IgD-negative memory B cell (primary cell): ENCODE measurements around the gene CCDC181. TPM values are rescaled to one million over a fixed set of nuclear protein-coding genes. Genes with fewer than 3 reads are reported as not detected.
"Not testable (repeated sequence)": the region's sequence is repeated elsewhere in the genome, so short reads cannot be mapped to it uniquely, and the experiment has no call there.

Source experiments
- H3K27ac Mint-ChIP-seq, 3 donors: one replicate each; pipeline ENCODE4 v1.8.0; 2020 to 2022; ENCODE audit warnings: mild to moderate bottlenecking in 3 of 3, mixed read lengths in 3 of 3, moderate library complexity in 1 of 3
- H3K27me3 Mint-ChIP-seq: one replicate; pipeline ENCODE4 v1.8.0; 2021; ENCODE audit warnings: mixed read lengths
- H3K36me3 Mint-ChIP-seq: one replicate; pipeline ENCODE4 v1.8.0; 2020; ENCODE audit warnings: mild to moderate bottlenecking, mixed read lengths
- H3K4me1 Mint-ChIP-seq, 3 donors: one replicate each; pipeline ENCODE4 v1.8.0; 2020 to 2022; ENCODE audit warnings: mixed read lengths in 3 of 3, mild to moderate bottlenecking in 1 of 3
- H3K4me3 Mint-ChIP-seq, 4 donors: one replicate each; pipeline ENCODE4 v1.8.0; 2020 to 2022; ENCODE audit warnings: mild to moderate bottlenecking in 4 of 4, mixed read lengths in 4 of 4, moderate library complexity in 3 of 4
- H3K9me3 Mint-ChIP-seq, 3 donors: one replicate each; pipeline ENCODE4 v1.8.0; 2020 to 2021; ENCODE audit warnings: mixed read lengths in 3 of 3, mild to moderate bottlenecking in 1 of 3
- polyA plus RNA-seq: library from polyadenylated mRNA; unstranded; fragments of 300-500 nt; fragmentation: Illumina TruSeq; gene quantifications from one replicate; pipeline ENCODE4 v1.2.3, GENCODE V29; 2021

The CCDC181 gene
- polyA plus RNA-seq, 1 donor from 2014 or later: not detected

DNA sequence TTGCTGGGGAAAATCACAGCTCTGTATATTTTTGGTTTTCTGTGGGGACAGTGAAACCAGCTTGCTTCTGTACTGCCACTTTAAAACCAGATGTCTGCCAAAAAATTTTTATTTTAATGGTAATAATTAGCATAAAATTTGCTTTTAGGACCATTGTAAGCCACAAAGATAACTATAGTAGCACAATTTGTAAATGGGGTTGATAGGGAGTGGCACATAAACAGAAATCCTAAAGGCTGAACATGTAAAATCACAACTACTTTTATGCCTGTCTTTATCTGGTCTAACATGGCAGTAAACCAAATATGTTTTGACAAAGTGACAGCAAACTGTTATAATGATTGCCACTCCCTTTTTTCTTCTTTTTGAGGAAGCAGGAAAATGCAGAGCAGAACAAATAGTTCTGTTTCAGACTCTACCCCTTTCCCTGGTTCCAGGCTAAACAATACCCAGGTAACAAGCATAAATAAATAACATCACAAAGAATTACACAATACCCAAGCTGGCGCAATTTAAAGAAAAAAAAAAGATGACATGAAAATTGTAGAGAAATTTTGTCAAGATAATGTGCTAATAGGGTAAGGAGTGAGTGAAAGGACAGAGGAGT lies 24.0 kb upstream of the CCDC181 start:
- H3K36me3 Mint-ChIP-seq: no peaks in the 10 kb centered on the region
- H3K27me3 Mint-ChIP-seq: peaks cover 8% of the 10 kb centered on the region
- peaks cover 0 to 5% (median 5%) of the 10 kb centered on the region in 3 donors for H3K9me3 Mint-ChIP-seq
- no peak overlapping the region for H3K4me3 Mint-ChIP-seq
- no peaks in the 10 kb centered on the region for H3K4me1 Mint-ChIP-seq
- H3K27ac Mint-ChIP-seq: no peak overlapping the region

DNA sequence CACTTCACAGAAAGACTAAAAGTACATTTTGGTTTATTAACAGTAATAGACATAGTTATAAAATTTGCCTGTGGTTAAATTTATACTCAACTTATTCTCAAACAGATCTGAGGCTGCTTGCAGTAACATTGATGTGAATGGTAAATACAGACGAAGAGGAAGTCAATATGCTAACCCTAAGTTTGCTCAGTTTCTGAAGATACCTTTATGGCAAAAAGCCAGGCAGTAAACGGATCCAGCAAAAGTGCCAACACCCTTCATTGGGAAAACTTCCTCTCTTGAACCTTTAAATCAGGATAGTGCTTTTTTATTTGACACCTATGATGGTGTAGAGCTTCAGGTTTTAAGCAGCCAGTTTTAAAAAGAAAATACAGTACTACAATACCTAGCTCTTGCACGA lies 16.6 kb upstream of the CCDC181 start:
- H3K4me3 Mint-ChIP-seq: no peak overlapping the region
- H3K4me1 Mint-ChIP-seq: peaks cover 0 to 2% (median 0%) of the 10 kb centered on the region in 3 donors
- no peaks in the 10 kb centered on the region for H3K36me3 Mint-ChIP-seq
- peaks cover 9% of the 10 kb centered on the region for H3K27me3 Mint-ChIP-seq
- H3K27ac Mint-ChIP-seq: no peak overlapping the region
- H3K9me3 Mint-ChIP-seq: peaks cover 0 to 5% (median under 1%) of the 10 kb centered on the region in 3 donors

DNA sequence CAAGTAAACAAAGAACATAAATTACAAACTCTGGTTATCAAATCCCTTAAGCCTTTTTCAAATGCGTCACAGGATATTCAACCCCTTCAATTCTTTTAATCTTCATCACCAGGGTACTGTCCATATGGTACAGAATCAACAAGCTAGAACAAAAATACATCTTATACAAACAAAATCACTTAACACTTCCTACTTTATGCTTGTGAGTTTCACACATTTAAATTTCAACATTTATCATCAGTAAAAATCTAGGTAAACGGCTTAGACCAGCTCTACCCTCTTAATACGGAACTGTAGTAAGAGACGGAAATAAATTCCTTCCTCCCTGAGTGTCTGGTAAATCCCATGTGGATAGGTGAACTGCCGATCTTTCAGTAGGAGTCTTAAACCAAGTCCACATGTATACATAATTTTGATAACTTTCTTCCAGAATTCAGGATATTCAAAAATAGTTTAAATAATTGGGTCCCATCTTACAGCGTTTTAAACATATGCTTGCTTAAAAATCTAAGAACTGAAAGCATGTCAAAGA lies 1.0 kb downstream of the CCDC181 start:
- H3K36me3 Mint-ChIP-seq: no peaks in the 10 kb centered on the region
- H3K9me3 Mint-ChIP-seq: peaks cover 0 to 11% (median 0%) of the 10 kb centered on the region in 3 donors
- peaks cover 0 to 6% (median 5%) of the 10 kb centered on the region in 3 donors for H3K4me1 Mint-ChIP-seq
- no peak overlapping the region for H3K4me3 Mint-ChIP-seq
- H3K27ac Mint-ChIP-seq: no peak overlapping the region
- H3K27me3 Mint-ChIP-seq: peaks cover 47% of the 10 kb centered on the region

DNA sequence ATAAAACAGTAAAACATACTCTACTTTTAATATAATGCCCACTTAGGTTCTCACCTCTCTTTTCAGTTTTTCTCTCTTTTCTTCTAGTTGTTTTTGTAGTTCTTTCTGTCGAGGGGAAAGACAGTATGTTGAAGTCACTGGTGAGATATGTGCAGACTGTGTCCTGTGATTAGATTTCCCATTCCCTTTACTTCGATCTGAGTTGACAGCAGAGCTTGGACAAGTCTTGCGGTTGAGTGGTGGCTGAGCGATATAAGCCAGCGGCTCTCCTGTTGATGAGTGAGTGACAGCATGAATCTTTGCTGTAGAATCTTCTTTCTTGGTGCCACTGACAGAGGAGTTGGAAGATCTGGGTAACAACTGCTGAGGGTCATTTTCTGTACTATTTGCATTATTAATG lies 6.0 kb downstream of the CCDC181 start:
- Mint-ChIP-seq H3K4me3 (no peak overlapping the region), H3K27ac (no peak overlapping the region), H3K9me3 (no peaks in the 10 kb centered on the region), H3K36me3 (no peaks in the 10 kb centered on the region), H3K27me3 (peaks cover 21% of the 10 kb centered on the region), H3K4me1 (no peaks in the 10 kb centered on the region)

DNA sequence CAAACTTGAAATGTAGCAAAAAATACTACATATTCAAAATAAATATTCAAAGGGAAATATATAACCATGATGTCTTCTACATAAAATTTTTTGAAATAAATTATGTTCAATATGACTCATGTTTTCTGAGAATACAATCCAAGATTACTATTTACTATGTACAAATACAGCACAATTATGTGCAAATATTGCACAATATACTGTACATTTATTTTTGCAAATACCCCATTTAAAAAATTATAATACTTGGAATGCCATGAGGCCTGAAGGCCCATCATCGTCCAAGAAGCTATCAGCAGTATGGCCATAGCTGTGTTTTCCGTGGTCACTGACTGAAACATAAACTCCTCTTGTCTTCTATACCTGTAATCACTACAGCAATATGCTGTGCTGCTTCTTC lies 12.3 kb downstream of the CCDC181 start:
- Mint-ChIP-seq H3K27ac (no peak overlapping the region), H3K4me3 (no peak overlapping the region), H3K27me3 (peaks cover 2% of the 10 kb centered on the region), H3K36me3 (no peaks in the 10 kb centered on the region), H3K9me3 (peaks cover 2 to 18% (median 5%) of the 10 kb centered on the region in 3 donors), H3K4me1 (no peaks in the 10 kb centered on the region)

DNA sequence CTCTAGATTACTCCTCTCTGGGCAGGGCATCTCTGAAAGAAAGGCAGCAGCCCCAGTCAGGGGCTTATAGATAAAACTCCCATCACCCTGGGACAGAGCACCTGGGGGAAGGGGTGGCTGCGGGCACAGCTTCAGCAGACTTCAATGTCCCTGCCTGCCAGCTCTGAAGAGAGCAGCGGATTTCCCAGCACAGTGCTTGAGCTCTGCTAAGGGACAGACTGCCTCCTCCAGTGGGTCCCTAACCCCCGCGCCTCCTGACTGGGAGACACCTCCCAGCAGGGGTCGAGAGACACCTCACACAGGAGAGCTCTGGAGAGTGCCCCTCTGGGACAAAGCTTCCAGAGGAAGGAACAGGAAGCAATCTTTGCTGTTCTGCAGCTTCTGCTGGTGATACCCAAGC lies 18.9 kb downstream of the CCDC181 start:
- not testable (repeated sequence) for H3K4me3 Mint-ChIP-seq, H3K27me3 Mint-ChIP-seq, H3K27ac Mint-ChIP-seq, H3K4me1 Mint-ChIP-seq, H3K36me3 Mint-ChIP-seq
- peaks cover 7 to 42% (median 14%) of the 10 kb centered on the region in 3 donors for H3K9me3 Mint-ChIP-seq

DNA sequence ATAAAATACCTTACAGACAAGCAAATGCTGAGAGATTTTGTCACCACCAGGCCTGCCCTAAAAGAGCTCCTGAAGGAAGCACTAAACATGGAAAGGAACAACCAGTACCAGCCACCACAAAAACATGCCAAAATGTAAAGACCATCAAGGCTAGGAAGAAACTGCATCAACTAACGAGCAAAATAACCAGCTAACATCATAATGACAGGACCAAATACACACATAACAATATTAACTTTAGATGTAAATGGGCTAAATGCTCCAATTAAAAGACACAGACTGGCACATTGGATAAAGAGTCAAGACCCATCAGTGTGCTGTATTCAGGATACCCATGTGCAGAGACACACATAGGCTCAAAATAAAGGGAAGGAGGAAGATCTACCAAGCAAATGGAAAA lies 24.7 kb downstream of the CCDC181 start:
- not testable (repeated sequence) for H3K4me3 Mint-ChIP-seq, H3K36me3 Mint-ChIP-seq, H3K27me3 Mint-ChIP-seq, H3K27ac Mint-ChIP-seq, H3K4me1 Mint-ChIP-seq
- peaks cover 7 to 41% (median 17%) of the 10 kb centered on the region in 3 donors for H3K9me3 Mint-ChIP-seq

DNA sequence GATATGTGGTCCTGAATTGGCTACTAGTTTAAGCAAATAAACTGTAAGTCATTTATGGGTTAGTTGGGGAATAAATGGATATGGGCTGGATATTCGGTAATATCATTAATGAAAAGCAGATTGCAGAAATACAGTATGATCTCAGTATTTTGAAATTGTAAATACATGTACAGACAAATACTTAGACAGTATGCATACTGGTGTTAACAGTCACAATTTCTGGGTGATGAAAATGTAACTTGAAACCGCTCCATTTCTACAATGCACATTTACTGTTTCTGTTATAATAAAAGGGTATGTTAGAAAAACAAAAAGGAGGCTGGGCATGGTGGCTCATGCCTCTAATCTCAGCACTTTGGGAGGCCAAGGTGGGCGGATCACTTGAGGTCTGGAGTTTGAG lies 31.3 kb downstream of the CCDC181 start:
- Mint-ChIP-seq H3K4me3 (no peak overlapping the region), H3K4me1 (no peaks in the 10 kb centered on the region), H3K9me3 (peaks cover 0 to 10% (median 3%) of the 10 kb centered on the region in 3 donors), H3K27me3 (peaks cover 2% of the 10 kb centered on the region), H3K27ac (no peak overlapping the region), H3K36me3 (peaks cover 25% of the 10 kb centered on the region)

DNA sequence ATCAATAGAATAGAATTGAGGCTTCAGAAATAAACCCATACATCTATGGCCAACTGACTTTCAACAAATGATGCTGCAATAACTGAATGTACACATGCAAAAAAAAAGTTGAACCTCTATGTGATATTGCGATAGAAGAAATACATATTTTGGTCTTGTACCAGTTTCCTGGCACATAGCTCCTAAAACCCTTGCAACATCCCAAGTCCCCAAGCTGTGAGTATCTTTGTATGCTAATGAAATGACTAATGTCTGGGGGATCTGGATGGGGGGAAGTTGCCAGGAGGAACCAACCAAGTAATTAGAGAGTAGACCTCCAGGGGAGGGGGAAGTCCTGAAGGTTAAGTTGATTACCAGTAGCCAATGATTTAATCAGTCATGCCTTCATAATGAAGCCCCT lies 34.9 kb downstream of the CCDC181 start:
- no peak overlapping the region for H3K27ac Mint-ChIP-seq
- H3K4me1 Mint-ChIP-seq: no peaks in the 10 kb centered on the region

DNA sequence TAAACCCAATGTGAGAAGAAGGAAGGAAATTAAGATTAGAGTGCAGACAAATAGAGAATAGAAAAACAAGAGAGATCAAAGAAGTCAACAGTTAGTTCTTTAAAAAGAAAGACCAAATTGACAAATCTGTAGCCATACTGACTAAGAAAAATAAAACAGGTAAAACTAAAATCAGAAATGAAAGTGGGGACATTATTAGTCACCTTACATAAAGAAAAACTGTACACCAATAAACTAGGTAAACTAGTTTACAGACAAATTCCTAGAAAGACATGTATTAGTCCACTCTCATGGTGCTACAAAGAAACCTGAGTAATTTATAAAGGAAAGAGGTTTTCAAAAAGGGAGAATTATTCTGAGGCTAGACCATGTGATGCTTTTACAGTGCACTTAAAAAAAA lies 37.0 kb downstream of the CCDC181 start:
- Mint-ChIP-seq H3K27me3 (no peaks in the 10 kb centered on the region), H3K27ac (no peak overlapping the region), H3K9me3 (no peaks in the 10 kb centered on the region), H3K36me3 (peaks cover 26% of the 10 kb centered on the region), H3K4me1 (no peaks in the 10 kb centered on the region), H3K4me3 (no peak overlapping the region)

More for the DNA sequence above, 34.9 kb downstream of the CCDC181 start:
- H3K36me3 Mint-ChIP-seq: peaks cover 37% of the 10 kb centered on the region
- H3K4me3 Mint-ChIP-seq: no peak overlapping the region
- H3K9me3 Mint-ChIP-seq: no peaks in the 10 kb centered on the region
- no peaks in the 10 kb centered on the region for H3K27me3 Mint-ChIP-seq

DNA sequence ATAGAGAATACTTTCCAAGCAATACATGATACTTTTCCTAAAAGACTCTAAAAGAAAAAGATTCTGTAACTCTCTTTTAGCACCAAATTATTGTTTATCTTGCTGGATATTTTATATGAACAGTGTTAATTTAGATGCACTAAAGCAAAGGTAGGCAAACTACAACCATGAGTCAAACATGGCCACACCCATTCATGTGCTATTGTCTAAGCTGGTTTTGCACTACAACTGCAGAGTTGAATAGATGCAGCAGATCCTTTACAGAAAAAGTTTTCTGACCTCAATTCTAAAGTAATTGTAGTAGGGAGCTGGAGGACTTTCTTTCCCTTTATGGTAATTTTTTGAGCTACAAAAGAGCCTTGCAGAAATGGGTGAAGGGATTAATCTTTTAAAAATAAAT lies 39.9 kb downstream of the CCDC181 start:
- no peaks in the 10 kb centered on the region for H3K9me3 Mint-ChIP-seq
- no peak overlapping the region for H3K4me3 Mint-ChIP-seq
- no peaks in the 10 kb centered on the region for H3K4me1 Mint-ChIP-seq
- H3K27me3 Mint-ChIP-seq: no peaks in the 10 kb centered on the region
- H3K27ac Mint-ChIP-seq: no peak overlapping the region
- peaks cover 17% of the 10 kb centered on the region for H3K36me3 Mint-ChIP-seq

DNA sequence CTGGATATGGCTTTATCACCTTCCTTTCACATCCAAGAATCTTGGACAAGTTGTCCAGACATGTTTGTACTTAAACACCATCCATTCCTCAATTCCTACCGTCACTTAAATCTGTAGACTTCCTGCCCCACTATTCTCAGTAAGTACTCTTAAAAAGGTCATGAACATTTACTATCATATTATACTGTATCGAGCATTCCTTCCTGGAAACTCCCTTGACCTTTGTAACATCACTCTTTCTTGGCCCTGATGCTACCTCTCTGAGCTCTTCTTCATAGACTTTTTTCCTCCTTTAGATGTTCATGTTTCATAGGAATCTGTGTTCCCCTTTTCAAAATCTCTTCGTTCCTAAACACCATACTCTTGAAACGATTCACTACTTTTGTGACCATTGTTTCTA lies 43.8 kb downstream of the CCDC181 start:
- Mint-ChIP-seq H3K4me1 (no peaks in the 10 kb centered on the region), H3K36me3 (peaks cover 12% of the 10 kb centered on the region), H3K27me3 (no peaks in the 10 kb centered on the region), H3K27ac (no peak overlapping the region), H3K4me3 (no peak overlapping the region), H3K9me3 (no peaks in the 10 kb centered on the region)

DNA sequence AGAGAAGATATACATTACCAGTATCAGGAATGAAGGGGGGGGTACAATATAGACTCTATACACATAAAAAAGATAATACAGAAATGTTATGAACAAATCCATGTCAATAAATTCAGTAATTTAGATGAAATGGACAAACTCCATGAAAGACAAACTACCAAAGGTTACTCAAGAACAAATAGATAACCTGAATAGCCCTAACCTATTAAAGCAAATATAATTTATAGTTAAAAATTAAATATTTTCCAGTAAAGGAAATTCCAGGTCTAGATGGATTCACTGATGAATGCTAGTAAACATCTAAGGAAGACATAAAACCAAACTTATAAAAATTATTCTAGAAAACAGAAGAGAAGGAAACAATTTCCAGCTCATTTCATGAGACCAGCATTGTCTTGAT lies 46.1 kb downstream of the CCDC181 start:
- Mint-ChIP-seq H3K27ac (no peak overlapping the region), H3K9me3 (no peaks in the 10 kb centered on the region), H3K4me1 (no peaks in the 10 kb centered on the region)

DNA sequence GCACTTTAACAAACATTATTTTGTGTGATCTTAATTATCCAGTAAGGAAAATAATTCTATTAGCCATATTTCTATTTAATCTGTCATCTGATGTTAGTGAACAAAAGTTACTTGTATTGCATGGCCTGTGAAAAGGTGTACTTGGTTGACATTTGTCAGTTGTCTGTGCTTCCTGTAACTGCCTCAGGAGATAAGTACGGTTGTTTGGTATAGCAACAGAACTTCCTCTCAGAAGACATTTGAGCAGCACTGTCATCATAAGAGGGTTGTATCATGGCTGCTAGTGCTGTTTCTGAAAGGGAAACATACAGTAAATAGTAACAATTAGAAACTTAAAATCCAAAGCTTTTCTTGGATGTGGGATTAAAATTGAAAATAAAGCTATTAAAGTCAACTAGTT lies 55.9 kb downstream of the CCDC181 start:
- peaks cover 4% of the 10 kb centered on the region for H3K36me3 Mint-ChIP-seq
- peaks cover 0 to 12% (median 7%) of the 10 kb centered on the region in 3 donors for H3K4me1 Mint-ChIP-seq
- H3K9me3 Mint-ChIP-seq: no peaks in the 10 kb centered on the region
- no peaks in the 10 kb centered on the region for H3K27me3 Mint-ChIP-seq
- no peak overlapping the region for H3K27ac Mint-ChIP-seq
- no peak overlapping the region for H3K4me3 Mint-ChIP-seq

More for the DNA sequence above, 46.1 kb downstream of the CCDC181 start:
- H3K27me3 Mint-ChIP-seq: no peaks in the 10 kb centered on the region
- H3K4me3 Mint-ChIP-seq: no peak overlapping the region
- peaks cover 11% of the 10 kb centered on the region for H3K36me3 Mint-ChIP-seq

DNA sequence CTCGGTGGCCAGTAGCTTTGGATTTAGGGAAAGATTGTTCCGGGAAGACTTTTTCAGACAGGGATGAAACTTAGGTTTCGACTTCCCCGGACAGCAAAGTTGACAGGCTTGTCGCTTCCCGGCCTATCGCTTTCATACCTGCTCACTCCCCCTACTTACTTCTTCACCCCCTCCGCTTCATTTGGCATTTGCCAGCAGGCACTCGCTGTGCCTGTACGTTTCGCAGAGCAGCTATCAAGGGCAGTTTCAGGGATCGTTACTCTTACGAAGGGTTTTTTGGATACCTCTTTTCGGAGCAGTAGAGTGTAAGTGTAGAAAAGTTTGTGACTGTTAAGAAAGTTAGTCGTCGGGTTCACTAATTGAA lies 58.9 kb downstream of the CCDC181 start:
- peaks cover 0 to 5% (median 0%) of the 10 kb centered on the region in 3 donors for H3K9me3 Mint-ChIP-seq
- no peaks in the 10 kb centered on the region for H3K27me3 Mint-ChIP-seq
- H3K4me1 Mint-ChIP-seq: peaks cover 0 to 15% (median 10%) of the 10 kb centered on the region in 3 donors
- no peak overlapping the region for H3K4me3 Mint-ChIP-seq
- H3K36me3 Mint-ChIP-seq: peaks cover 9% of the 10 kb centered on the region
- H3K27ac Mint-ChIP-seq: no peak overlapping the region

DNA sequence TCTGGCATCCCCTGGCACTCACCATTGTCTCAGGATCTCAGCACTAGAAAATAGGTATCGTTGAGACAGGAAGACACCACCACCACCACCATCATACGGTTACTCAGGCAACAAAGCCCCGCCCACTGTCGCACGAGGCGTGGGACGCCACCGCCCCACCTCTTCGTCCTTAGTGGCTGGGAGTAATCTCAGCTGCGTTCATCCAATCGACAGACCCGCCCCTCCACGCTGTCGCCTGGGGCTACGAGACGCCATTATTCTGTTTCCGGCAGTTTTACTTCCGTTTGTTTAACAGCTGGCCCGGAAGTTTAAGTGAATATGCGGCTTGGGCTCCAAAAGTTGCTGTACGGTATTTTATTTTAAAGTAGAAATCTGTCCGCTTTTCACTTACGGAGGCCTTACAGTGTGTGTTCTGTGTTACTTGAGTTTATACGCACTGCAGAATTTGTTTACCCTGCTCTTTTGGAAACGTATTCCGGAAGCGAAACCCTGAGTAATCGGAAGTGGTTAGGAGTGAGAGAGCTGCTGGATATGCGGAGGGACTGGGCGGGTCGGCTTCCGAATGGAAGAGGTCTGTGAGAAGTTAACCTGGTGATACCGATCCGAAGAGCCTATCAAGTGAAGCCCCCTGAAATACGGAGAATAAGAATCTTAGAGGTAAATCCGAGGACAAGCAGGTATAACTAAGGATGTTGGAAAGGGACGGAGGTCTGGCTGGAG lies 59.4 kb downstream of the CCDC181 start, which contains the start of the genes BLZF1 and NME7:
TSS of gene BLZF1 (plus strand) at position 510 of the 720 bp plus-strand sequence. CDS start 1,328 bp downstream, outside the sequence.
TSS of gene NME7 (minus strand) at position 112 of the 720 bp plus-strand sequence. CDS start at position 25, 87 bp downstream.
- H3K4me1 Mint-ChIP-seq: peaks cover 0 to 16% (median 10%) of the 10 kb centered on the region in 3 donors
- H3K27me3 Mint-ChIP-seq: no peaks in the 10 kb centered on the region
- H3K36me3 Mint-ChIP-seq: peaks cover 7% of the 10 kb centered on the region
- H3K4me3 Mint-ChIP-seq: peak within 1 kb of the TSS in 1 of 4 donors; percentile 68
- H3K9me3 Mint-ChIP-seq: peaks cover 0 to 5% (median 0%) of the 10 kb centered on the region in 3 donors
- H3K27ac Mint-ChIP-seq: no peak within 1 kb of the TSS
